ENCODE results near the gene VSTM2L.

VSTM2L gene

GRCh38 chr20:37920679-37921322 is 17.9 kb downstream of the VSTM2L start:
- DNase-seq, result no peak

DNA sequence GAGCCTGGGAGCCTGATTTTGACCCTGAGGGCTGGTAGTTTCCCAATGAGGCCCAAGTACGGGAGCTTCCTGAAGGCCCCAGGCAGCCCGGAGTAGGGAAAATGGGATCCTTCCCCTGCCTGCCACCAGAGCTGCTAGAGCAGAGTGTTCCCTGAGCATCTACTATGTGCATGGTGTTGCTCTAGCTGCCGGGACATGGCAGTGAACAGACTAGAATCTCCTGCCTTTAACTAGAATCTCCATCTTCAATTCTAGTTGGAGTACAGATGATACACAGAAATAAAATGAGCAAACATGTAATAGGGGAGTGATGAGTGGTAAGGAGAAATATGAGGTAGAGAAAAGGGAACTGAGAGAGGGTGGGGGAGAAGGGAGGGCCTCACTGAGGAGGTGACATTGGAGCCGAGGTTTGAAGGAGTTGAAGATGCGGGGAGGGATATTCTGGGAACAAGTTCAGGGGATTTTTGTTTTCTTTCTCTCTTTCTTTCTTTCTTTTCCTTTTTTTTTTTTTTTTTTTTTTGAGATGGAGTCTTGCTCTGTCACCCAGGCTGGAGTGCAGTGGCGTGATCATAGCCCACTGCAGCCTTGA is 18.5 kb downstream of the VSTM2L start:
- DNase-seq, result no peak

- no peak for DNase-seq
These were observed 19.1 kb downstream of the VSTM2L start for GRCh38 chr20:37922016-37922415.

DNA sequence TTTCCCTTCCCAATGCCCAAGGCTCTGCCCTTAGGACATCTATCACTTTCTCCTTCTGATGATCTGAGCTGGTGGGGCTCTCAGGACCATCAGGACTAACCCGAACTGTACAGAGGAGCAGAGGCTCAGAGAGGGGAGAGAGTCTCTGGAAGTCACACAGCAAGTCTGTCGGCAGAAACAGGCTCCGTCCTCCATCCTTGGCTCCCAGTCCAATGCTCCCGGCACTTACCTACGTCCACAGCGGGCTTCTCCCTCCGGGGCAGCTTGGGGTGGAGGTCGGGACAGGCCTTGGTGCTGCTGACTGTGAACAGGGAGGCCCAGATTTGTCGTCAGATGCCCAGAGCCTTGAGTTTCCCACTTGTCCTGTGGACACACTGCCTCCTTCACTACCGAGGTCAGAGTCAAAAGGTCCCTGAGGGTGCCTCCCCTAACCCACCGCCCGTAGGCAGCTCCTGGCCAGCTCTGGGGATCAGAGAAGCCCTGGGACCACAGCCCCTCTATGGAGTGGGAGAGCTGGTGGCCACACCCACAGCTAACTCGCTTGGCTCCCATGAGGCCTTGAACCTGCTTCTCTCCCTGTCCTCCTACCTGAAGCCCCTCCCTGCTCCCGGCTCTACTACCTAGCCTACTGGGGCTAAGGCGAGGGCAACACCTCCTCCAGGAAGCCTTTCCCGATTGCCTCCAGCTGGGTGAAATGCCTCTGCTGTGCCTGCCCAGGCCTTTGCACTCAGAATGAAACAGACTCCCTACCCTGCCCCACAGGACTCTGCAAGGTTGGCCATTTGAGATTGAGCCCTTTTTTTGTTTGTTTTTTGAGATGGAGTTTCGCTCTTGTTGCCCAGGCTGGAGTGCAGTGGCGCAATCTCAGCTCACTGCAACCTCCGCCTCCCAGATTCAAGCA is 22.6 kb downstream of the VSTM2L start:
- DNase-seq, result no peak

- no peak for DNase-seq
These were observed 23.7 kb downstream of the VSTM2L start for GRCh38 chr20:37926612-37927011.

GRCh38 chr20:37927410-37928095 is 24.6 kb downstream of the VSTM2L start:
- no peak for DNase-seq

DNA sequence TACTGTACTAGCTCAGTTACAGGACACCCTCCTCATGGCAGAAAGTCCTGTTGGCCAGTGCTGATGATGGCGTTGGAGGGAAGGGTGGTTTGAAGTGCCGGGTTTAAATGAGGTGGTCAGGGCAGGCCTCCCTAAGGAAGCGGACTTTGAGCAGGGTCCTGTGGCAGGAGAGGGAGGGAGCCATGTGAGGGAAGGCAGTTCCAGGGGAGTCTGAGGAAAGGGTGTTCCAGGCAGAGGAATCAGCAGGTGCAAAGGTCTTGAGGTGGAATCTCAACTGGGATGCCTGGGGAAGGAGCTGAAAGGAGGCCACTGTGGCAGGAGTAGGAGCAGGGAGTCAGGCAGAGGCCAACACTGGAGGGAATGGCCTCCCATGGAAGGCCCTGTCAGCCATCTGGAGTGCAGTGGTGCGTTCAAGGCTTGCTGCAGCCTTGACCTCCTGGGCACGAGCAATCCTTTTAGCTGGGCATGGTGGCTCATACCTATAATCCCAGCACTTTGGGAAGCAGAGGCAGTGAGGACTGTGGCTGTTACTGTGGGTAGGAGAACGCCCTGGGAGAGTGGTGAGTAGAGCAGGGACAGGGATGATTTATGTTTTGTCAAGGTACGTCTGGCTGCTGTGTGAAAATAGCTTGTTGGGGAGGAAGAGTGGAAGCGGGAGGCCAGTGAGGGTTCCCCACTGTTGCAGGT is 26.2 kb downstream of the VSTM2L start:
- no peak for DNase-seq

GRCh38 chr20:37929683-37930014 is 26.7 kb downstream of the VSTM2L start:
- DNase-seq, result no peak

DNA sequence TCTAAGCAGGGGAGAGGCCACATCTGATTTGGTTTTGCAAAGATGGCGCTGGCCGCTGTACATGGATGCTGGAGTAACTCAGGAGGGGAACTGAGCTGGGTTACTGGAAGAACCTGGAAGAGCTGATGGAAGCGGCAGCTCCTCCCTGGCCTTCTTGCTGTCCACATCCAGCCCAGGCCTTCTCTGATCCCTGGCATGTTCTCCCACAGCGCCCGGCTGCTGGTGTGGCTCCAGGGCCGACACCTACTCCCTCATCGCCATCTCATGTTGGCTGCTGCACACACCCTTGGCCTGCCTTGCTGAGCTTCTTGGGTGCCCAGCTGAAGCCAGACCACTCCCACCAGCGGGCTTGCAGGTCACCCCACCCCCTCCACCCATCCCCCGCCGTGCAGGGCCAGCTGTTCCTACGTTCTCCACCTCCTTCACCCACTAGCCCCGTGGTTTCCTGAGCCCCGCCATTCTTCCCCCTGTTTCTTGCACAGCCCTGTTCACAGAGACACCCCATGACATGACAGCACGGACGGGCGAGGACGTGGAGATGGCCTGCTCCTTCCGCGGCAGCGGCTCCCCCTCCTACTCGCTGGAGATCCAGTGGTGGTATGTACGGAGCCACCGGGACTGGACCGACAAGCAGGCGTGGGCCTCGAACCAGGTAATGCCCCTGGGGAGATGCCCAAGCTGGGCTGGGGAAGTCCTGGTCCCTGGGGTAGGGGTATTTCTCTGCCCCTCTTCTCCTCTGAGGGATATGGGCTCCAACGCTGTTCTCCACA is 28.4 kb downstream of the VSTM2L start:
- no peak for DNase-seq

DNA sequence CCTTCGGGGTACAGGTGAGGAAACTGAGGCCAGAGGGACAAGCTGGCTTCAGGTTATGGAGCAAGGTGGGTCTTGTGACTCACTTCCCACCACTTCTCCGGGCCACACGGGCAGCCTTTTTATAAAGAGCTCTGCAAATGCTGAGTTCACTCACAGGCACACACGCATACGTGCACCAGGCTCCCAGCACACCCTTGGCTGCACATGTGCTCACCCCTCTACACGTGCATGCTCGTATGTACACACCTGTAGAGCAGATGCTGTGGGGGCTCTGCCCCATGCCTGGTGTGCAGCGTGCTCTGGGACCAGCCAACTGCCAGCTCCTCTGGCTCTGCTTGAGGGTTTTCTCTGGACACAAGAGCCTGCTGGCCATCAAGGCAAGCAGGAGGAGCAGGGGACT is 29.1 kb downstream of the VSTM2L start:
- DNase-seq, result no peak

DNA sequence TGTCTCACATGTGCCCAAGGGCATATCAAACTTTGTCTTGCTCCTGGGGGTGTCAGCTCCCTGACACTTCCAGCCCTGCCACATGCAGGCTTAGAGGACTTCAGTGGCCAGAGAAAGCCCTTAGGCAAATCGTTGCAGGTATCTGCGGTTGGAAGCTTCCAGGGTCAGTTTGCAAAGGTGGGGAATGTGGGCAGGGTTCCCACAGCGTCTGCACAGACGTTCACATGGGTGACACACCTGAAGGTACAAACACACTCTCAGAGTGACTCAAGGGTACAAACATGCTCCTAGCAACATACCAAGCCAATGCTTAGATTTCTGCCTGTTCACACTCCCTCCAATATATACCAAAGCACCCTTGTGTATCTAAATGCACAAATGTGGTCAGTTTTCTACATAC is 30.0 kb downstream of the VSTM2L start:
- no peak for DNase-seq

- DNase-seq, result no peak
These were observed 31.1 kb downstream of the VSTM2L start for GRCh38 chr20:37933786-37934633.

DNA sequence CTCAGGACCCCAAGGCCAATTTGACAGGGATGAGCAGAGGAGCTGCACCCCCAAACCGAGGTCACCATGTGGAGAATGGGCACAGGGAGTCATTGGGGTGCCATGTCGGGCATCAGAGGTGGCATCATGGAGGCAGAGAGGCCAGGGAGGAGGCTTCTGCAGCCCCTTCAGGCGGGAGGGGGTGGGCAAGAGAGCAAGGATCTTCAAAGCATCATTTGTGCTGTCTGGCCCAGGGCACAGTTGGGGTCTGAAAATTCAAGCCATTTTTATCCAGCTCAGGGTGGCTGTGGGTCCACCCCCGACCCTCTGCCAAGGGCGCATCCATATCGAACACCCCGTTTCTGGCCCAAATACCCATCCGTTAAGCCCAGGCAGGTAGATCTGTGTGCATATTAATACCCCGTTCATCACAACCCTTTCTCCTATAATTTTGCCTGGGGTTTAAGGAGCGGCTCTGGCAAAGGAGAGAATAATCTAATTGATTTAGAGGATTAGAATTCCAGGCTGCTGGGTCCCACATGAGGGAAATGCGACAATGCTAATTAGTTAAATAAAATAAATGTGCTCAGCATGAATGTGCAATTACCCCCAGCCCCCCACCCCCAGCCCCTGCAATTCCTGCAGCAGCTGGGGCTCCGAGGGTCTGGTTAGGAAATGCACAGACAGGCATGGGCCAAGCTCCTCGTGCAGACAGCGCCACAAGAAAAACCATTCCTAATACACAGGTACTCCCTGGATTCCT is 31.9 kb downstream of the VSTM2L start:
- DNase-seq, result no peak

DNA sequence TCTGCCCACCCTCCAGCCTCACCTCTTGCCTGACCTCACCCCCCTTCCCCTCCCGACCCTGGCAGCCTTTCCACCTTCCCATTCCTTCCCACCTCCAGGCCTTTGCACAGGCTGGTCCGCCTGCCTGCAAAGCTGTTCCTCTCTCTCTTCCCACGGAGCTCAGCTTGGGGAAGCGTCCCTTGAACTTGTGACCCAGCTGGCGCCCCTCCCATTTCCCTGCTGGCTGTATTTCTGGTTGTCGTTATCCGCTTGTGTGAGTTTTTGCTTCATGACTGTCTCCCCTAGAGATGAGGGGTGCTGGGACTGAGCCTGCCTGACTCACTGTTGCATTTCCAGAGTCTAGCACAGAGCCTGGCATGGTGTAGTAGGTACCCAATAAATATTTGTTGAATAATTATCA is 32.5 kb downstream of the VSTM2L start:
- DNase-seq, result no peak

DNA sequence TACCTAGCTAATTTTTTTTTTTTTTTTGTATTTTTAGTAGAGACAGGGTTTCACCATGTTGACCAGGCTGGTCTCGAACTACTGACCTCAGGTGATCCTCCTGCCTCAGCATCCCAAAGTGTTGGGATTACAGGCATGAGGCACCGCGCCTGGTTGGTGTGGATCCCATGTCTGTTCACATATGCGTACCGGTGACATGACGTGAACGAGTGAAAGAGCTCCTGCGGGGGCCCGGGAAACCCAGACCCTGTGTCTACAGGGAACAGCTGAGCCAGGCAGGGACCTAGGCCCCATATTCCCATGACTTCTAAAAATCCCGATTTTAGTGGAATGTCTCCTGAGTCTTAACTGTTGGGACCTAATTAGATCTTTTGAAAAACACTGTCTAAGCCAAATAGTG is 33.1 kb downstream of the VSTM2L start:
- no peak for DNase-seq

DNA sequence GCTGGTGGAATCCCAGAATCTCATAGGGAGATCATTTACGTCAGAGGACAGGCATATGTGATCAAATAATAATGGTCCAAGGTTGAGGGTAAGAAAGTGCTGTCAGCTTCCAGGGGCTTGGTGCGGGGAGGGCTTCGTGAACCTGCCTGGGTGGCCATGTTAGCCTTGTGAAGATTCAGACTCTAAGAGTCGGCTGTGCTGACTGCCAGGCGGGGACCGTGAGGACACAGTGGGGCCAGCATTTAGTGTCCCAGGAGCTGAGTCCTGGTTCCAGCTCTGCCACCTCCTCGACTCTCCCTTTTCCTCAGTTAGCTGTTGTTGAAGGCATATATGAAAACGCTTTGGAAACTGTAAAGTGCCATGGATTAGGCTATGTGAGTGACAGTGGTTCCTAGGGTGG is 33.5 kb downstream of the VSTM2L start:
- DNase-seq, result no peak

DNA sequence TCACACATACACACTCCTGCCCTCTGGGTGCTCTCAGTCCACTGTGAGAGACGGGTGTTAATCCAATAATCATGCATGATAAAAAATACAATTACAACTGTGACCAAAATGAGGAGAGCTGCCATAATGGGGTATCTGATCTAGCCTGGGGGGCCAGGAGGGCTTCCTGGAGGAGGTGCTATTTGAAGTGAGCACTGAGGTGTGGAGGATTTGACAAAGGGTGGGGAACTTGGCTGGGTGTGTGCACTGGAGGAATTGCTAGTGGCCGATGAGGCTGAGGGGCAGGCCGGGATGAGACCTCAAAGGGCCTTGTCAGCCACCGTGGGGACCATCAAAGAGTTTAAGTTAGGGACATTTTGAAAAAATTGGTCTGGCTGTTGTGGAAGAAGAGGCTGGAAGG is 34.8 kb downstream of the VSTM2L start:
- no peak for DNase-seq

DNA sequence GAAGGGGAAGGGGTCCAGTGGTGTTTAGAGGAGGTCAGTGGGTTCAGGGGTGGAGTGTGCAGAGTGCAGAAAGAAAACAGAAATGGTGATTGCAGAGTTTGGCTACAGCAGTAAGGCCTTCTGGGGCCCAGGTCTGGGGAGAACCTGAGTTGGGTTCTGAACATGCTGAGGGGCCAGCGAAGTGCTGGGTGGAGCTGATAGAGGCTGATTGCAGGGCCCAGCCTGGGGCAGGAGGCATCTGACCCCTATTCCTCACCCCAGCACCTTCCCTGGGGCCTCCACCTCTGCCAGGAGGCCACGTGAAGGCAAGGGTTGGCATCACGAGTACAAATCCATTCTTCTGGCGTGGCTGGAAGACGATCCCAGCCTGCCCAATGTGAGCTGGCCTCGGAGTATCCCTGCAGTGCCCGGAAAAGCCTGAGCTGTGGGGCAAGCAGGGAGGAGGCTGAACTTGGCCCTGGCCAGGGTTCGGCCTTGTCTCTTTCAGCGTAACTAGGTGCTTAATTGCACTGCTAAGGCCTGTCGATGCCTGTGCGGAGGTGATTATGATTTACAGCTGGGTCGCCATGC is 35.3 kb downstream of the VSTM2L start:
- no peak for DNase-seq

DNA sequence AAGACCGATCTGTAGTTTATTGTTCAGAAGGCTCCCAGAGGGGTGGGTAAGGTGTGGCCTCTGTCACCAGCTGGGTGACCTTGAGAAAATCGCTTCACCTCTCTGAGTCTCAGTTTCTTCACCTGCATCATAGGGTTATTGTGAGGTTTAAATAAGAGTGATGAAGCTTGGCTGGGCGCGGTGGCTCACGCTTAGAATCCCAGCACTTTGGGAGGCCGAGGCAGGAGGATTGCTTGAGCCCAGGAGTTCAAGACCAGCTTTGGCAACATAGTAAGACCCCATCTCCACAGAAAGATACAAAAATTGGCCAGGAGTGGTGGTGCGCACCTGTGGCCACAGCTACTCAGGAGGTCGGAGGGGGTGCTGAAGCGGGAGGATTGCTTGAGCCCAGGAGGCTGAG is 36.0 kb downstream of the VSTM2L start:
- no peak for DNase-seq

Data from NCI-H774 (cell line).